A549 (cell line): ENCODE measurements around the gene SRSF11.

Experiments
- CEBPB ChIP-seq, 2 experiments: fragments of >200 bp in 1 of 2; sonication (Bioruptor Twin) in 1 of 2; formaldehyde crosslinking in 1 of 2; IDR thresholded peaks; 2 replicates each; pipeline ENCODE4 v1.6.1; 2012 to 2016
- HMGXB4 ChIP-seq: fragments of 250-450 bp; sonication (Bioruptor Pico); IDR thresholded peaks from 2 replicates; pipeline ENCODE4 v1.5.0; 2021; ENCODE audit warnings: mild to moderate bottlenecking, moderate library complexity, borderline replicate concordance
- HOXA7 ChIP-seq: fragments of 250-450 bp; sonication (Bioruptor Pico); IDR thresholded peaks from 2 replicates; pipeline ENCODE4 v1.5.0; 2020; ENCODE audit warnings: mild to moderate bottlenecking, moderate library complexity
- JUN ChIP-seq, 2 experiments: fragments of >200 bp; sonication (Bioruptor Twin); formaldehyde crosslinking; IDR thresholded peaks; 2 replicates in 1 of 2; 3 replicates in 1 of 2; pipeline ENCODE4 v1.6.1; 2016 to 2017
- MAZ ChIP-seq: fragments of 150-350 bp; IDR thresholded peaks from 2 replicates; pipeline ENCODE4 v1.6.1; 2014; ENCODE audit warnings: antibody characterized with exemption, low read depth, low read length, borderline replicate concordance
- MYC ChIP-seq: IDR thresholded peaks from 2 replicates; pipeline ENCODE4 v1.6.1; 2012; ENCODE audit warnings: mild to moderate bottlenecking, inconsistent platforms, low read length, improper control_type of control experiment, borderline replicate concordance
- NFE2L2 ChIP-seq: fragments of 150-350 bp; conservative IDR thresholded peaks from 2 replicates; pipeline ENCODE4 v1.6.1; 2014; ENCODE audit warnings: low read length
- RAD21 ChIP-seq, 2 experiments: fragments of >200 bp in 1 of 2; sonication (Bioruptor Twin) in 1 of 2; formaldehyde crosslinking in 1 of 2; IDR thresholded peaks in 1 of 2; conservative IDR thresholded peaks in 1 of 2; 2 replicates in 1 of 2; 3 replicates in 1 of 2; pipeline ENCODE4 v1.6.1; 2012 to 2018; ENCODE audit warnings: inconsistent platforms in 1 of 2
- SMC3 ChIP-seq: fragments of >200 bp; sonication (Bioruptor Twin); formaldehyde crosslinking; IDR thresholded peaks from 3 replicates; pipeline ENCODE4 v1.6.1; 2018; ENCODE audit warnings: inconsistent platforms
- SREBF2 ChIP-seq: fragments of 450-650 bp; IDR thresholded peaks from 2 replicates; pipeline ENCODE4 v1.6.1; 2014; ENCODE audit warnings: mild to moderate bottlenecking, moderate library complexity
- TF ChIP-seq, protein P1 (sequence below): fragments of >200 bp; sonication (Bioruptor Twin); formaldehyde crosslinking; IDR thresholded peaks from 3 replicates; pipeline ENCODE4 v1.5.1; 2016

DNA sequence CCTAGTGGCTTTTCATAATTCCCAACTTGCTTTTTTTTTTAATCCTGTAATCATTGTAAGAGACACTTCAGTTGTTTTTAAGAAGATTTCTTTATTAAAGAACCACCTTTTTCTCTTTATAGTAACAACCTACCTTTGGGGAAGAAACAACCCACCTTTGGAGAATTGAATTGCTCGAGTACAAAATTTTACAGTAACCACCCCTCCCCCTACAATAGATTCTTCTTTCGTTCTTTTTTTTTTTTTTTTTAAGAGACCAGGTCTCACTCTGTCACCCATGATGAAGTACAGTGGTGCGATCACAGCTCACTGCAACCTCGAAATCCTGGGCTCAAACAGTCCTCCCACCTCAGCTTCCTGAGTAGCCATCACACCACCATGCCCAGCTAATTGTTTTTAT is 13.7 kb upstream of the SRSF11 start:
- TF ChIP-seq CEBPB (IDR thresholded peaks at IDR 0.05) (no peak), JUN (IDR thresholded peaks at IDR 0.05) (no peak), SMC3 (no peak), HMGXB4 (CRISPR knock-in tag) (no peak), RAD21 (conservative IDR thresholded peaks at IDR 0.05 in 1 of 2, IDR thresholded peaks at IDR 0.05 in 1 of 2) (no peak), SREBF2 (no peak), MAZ (no peak), MYC (no peak), NFE2L2 (no peak), HOXA7 (CRISPR knock-in tag) (no peak)
- TF ChIP-seq, protein P1, sequence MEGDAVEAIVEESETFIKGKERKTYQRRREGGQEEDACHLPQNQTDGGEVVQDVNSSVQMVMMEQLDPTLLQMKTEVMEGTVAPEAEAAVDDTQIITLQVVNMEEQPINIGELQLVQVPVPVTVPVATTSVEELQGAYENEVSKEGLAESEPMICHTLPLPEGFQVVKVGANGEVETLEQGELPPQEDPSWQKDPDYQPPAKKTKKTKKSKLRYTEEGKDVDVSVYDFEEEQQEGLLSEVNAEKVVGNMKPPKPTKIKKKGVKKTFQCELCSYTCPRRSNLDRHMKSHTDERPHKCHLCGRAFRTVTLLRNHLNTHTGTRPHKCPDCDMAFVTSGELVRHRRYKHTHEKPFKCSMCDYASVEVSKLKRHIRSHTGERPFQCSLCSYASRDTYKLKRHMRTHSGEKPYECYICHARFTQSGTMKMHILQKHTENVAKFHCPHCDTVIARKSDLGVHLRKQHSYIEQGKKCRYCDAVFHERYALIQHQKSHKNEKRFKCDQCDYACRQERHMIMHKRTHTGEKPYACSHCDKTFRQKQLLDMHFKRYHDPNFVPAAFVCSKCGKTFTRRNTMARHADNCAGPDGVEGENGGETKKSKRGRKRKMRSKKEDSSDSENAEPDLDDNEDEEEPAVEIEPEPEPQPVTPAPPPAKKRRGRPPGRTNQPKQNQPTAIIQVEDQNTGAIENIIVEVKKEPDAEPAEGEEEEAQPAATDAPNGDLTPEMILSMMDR: no peak
